Amygdala (tissue), 56 donors: ENCODE results near the gene KLF15.

Source experiments
- DNase-seq, 56 donors: peaks; one replicate each; lab custom pipeline; 2025; lab: John Stamatoyannopoulos, UW

KLF15 gene

GRCh38 chr3:126309861-126310655, 47.1 kb downstream of the KLF15 start:
- DNase-seq = no peak

- no peak for DNase-seq
These were observed 48.0 kb downstream of the KLF15 start for GRCh38 chr3:126309165-126309564.

- DNase-seq = no peak
These were observed 48.6 kb downstream of the KLF15 start for GRCh38 chr3:126308394-126309125.

GRCh38 chr3:126307591-126308393, 49.4 kb downstream of the KLF15 start:
- DNase-seq = no peak

- DNase-seq = no peak
These were observed 50.2 kb downstream of the KLF15 start for GRCh38 chr3:126306888-126307482.

- no peak for DNase-seq
These were observed 50.8 kb downstream of the KLF15 start for GRCh38 chr3:126306397-126306796.

- DNase-seq = no peak
These were observed 51.8 kb downstream of the KLF15 start for GRCh38 chr3:126305427-126305826.

- no peak for DNase-seq
These were observed 52.5 kb downstream of the KLF15 start for GRCh38 chr3:126304704-126305103.

GRCh38 chr3:126304291-126304690, 52.9 kb downstream of the KLF15 start:
- DNase-seq = no peak

- no peak for DNase-seq
These were observed 53.9 kb downstream of the KLF15 start for GRCh38 chr3:126303272-126303671.

GRCh38 chr3:126300761-126301481, 56.3 kb downstream of the KLF15 start:
- DNase-seq = peak in 14 of 56 donors; percentile 9 to 74 (median 35)

- no peak for DNase-seq
These were observed 57.0 kb downstream of the KLF15 start for GRCh38 chr3:126300001-126300760.

- DNase-seq = no peak
These were observed 61.7 kb downstream of the KLF15 start for GRCh38 chr3:126295407-126295939.

- DNase-seq = no peak
These were observed 62.9 kb downstream of the KLF15 start for GRCh38 chr3:126294211-126294808.

- no peak for DNase-seq
These were observed 63.7 kb downstream of the KLF15 start for GRCh38 chr3:126293370-126294082.
